ENCODE data around the gene HIVEP3. TPM values are rescaled to one million over a fixed set of nuclear protein-coding genes. Genes with fewer than 3 reads are reported as not detected.

HIVEP3 gene
- total RNA-seq, 1 experiment from 2014 or later: 1.2 TPM

DNA sequence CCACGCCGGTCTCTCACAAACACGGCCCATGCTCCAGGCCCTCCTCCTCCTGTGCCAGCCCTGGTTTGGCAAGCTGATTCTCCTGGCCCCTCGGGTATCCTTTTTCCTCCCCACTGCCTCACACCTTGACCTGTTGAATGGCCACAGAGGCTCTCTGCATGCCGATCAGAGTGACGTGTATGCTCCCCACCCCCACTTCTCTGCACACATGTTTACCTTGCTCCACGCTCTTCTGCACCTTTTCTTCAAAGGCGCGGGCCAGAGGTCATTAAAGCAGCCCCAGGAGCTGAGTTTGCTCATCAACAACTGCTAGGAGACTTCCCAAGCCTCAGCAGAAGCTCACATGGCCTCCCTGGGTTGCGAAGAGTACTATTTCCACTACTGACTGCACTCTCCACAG, 295.0 kb downstream of the HIVEP3 start:
- Mint-ChIP-seq H3K27ac (ENCODE audit: low read depth, unreplicated experiment) (no peak overlapping the region), H3K36me3 (ENCODE audit: insufficient read depth, unreplicated experiment) (no peaks in the 10 kb centered on the region), H3K4me3 (ENCODE audit: unreplicated experiment) (no peak overlapping the region), H3K27me3 (ENCODE audit: insufficient read depth, unreplicated experiment) (no peaks in the 10 kb centered on the region), H3K9me3 (ENCODE audit: unreplicated experiment) (no peaks in the 10 kb centered on the region), H3K4me1 (ENCODE audit: insufficient read depth, unreplicated experiment) (peaks cover 58% of the 10 kb centered on the region)
- BruUV-seq (replicated peaks): no TSS peak
- intact Hi-C loops (cut with micrococcal nuclease): no loop called here
- POLR2A ChIA-PET: interaction anchor here (1.8 kb wide), 1 partner anchor 144 kb away, joined by 3 read pairs; no protein-coding TSS in a partner anchor
- TF ChIP-seq, protein P1, sequence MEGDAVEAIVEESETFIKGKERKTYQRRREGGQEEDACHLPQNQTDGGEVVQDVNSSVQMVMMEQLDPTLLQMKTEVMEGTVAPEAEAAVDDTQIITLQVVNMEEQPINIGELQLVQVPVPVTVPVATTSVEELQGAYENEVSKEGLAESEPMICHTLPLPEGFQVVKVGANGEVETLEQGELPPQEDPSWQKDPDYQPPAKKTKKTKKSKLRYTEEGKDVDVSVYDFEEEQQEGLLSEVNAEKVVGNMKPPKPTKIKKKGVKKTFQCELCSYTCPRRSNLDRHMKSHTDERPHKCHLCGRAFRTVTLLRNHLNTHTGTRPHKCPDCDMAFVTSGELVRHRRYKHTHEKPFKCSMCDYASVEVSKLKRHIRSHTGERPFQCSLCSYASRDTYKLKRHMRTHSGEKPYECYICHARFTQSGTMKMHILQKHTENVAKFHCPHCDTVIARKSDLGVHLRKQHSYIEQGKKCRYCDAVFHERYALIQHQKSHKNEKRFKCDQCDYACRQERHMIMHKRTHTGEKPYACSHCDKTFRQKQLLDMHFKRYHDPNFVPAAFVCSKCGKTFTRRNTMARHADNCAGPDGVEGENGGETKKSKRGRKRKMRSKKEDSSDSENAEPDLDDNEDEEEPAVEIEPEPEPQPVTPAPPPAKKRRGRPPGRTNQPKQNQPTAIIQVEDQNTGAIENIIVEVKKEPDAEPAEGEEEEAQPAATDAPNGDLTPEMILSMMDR (IDR thresholded peaks at IDR 0.05; ENCODE audit: unreplicated experiment): no peak
- CTCF ChIA-PET: interaction anchor here (0.9 kb wide), 1 partner anchor 50 kb away, joined by 3 read pairs; no protein-coding TSS in a partner anchor
- no peak for DNase-seq (ENCODE audit: unreplicated experiment)

DNA sequence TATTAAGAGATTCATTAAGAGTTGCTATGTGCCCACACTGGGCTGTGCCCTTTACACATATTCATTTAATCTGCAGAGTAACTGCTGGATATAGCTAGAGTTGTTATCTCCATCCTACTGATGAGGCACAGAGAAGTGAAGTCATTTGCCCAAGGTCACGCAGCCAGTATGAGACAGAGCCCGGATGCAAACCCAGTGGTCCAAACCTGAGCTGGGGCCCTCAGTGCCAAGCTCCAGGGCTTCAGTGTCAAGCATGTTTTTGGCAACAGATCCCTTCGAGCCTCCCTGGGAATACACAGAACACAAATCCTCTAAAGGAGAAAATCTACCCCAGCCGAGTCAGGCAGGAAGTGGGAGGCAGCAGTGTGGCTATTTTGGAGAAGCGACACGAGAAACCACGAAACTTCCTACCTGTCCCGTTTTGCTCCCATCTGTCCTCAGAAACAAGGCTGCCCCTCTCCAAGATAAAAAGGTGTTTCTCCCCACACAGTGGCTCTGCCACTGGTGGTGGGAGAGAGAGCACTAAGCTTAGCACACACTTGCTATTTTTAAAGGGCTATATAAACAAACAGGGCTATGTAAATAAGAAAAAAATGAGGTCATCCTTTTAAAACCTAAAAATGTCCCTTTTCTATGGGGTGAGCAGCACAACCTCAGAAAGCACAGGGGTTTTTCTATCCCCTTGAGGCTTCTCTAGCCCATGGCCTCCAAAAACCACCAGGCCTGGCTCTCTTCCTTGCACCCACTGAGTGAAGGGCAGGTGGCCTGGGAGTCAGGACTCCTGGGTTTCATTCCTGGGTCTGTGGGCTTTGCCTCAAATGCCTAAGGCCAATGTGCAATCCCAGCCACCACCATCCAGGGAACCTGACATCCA, 295.6 kb downstream of the HIVEP3 start:
- H3K4me1 Mint-ChIP-seq (ENCODE audit: insufficient read depth, unreplicated experiment): peaks cover 62% of the 10 kb centered on the region
- no peak for DNase-seq (ENCODE audit: unreplicated experiment)
- H3K4me3 Mint-ChIP-seq (ENCODE audit: unreplicated experiment): no peak overlapping the region
- ChIA-PET CTCF (interaction anchor here (0.5 kb wide), 1 partner anchor 120 kb away, joined by 3 read pairs; no protein-coding TSS in a partner anchor), POLR2A (interaction anchor here (1.2 to 1.8 kb wide), 2 partner anchors 10 to 145 kb away, joined by 3 to 4 read pairs; no protein-coding TSS in a partner anchor)
- H3K27ac Mint-ChIP-seq (ENCODE audit: low read depth, unreplicated experiment): no peak overlapping the region
- no peaks in the 10 kb centered on the region for H3K9me3 Mint-ChIP-seq (ENCODE audit: unreplicated experiment)
- H3K27me3 Mint-ChIP-seq (ENCODE audit: insufficient read depth, unreplicated experiment): no peaks in the 10 kb centered on the region
- intact Hi-C loops (cut with micrococcal nuclease): no loop called here
- TF ChIP-seq, protein P1 (IDR thresholded peaks at IDR 0.05; ENCODE audit: unreplicated experiment): no peak
- no peaks in the 10 kb centered on the region for H3K36me3 Mint-ChIP-seq (ENCODE audit: insufficient read depth, unreplicated experiment)
- no TSS peak for BruUV-seq (replicated peaks)

DNA sequence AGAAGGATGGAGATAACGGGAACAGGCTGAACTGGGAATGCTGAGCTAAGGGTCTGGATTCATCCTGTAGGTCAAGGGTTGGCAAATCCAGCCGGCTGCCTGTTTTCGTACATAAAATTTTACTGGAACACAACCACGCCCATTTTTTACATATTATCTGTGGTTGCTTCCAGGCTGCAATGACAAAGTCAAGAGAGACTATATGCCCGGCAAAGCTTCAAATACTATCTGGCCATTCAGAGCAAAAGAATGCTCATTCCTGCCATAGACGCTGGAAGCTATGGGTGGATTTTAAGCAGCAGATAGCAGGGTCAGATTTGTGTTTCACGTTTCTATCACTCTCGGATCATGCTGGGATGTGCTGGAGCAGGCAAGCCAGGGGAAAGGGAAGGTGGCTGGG, 296.3 kb downstream of the HIVEP3 start:
- intact Hi-C loops (cut with micrococcal nuclease): no loop called here
- Mint-ChIP-seq H3K4me1 (ENCODE audit: insufficient read depth, unreplicated experiment) (peaks cover 63% of the 10 kb centered on the region), H3K27ac (ENCODE audit: low read depth, unreplicated experiment) (no peak overlapping the region), H3K4me3 (ENCODE audit: unreplicated experiment) (no peak overlapping the region), H3K9me3 (ENCODE audit: unreplicated experiment) (no peaks in the 10 kb centered on the region), H3K27me3 (ENCODE audit: insufficient read depth, unreplicated experiment) (no peaks in the 10 kb centered on the region), H3K36me3 (ENCODE audit: insufficient read depth, unreplicated experiment) (no peaks in the 10 kb centered on the region)
- TF ChIP-seq, protein P1 (IDR thresholded peaks at IDR 0.05; ENCODE audit: unreplicated experiment): no peak
- DNase-seq (ENCODE audit: unreplicated experiment): no peak
- ChIA-PET CTCF (no interaction called here), POLR2A (interaction anchor here (1.2 to 1.8 kb wide), 2 partner anchors 9 to 146 kb away, joined by 3 to 4 read pairs; no protein-coding TSS in a partner anchor)
- no TSS peak for BruUV-seq (replicated peaks)

DNA sequence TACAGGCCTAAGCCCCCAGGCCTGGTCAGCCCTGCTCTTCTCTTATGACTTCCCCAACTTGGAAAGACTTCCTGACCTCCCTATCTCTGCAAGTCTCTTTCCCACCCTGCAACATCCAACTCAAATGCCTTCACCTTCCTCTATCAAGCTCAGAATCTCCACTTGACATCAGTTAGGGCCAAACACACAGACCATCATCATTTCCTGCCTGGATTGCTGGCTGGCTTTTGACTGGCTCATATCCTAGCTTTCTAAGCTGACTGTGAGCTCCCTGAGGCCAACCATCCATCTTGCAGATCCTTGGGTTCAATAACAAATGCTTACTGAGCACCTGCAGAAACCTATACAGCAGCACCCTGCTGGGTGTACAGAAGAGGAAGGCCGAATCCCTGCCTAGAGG, 296.9 kb downstream of the HIVEP3 start:
- H3K27me3 Mint-ChIP-seq (ENCODE audit: insufficient read depth, unreplicated experiment): no peaks in the 10 kb centered on the region
- POLR2A ChIA-PET: interaction anchor here (1.2 to 1.8 kb wide), 2 partner anchors 8 to 146 kb away, joined by 3 to 4 read pairs; no protein-coding TSS in a partner anchor
- H3K27ac Mint-ChIP-seq (ENCODE audit: low read depth, unreplicated experiment): no peak overlapping the region
- TF ChIP-seq, protein P1 (IDR thresholded peaks at IDR 0.05; ENCODE audit: unreplicated experiment): no peak
- BruUV-seq (replicated peaks): no TSS peak
- intact Hi-C loops (cut with micrococcal nuclease): no loop called here
- H3K9me3 Mint-ChIP-seq (ENCODE audit: unreplicated experiment): no peaks in the 10 kb centered on the region
- peaks cover 58% of the 10 kb centered on the region for H3K4me1 Mint-ChIP-seq (ENCODE audit: insufficient read depth, unreplicated experiment)
- DNase-seq (ENCODE audit: unreplicated experiment): no peak
- no peak overlapping the region for H3K4me3 Mint-ChIP-seq (ENCODE audit: unreplicated experiment)
- CTCF ChIA-PET: interaction anchor here (1.2 kb wide), 1 partner anchor 47 kb away, joined by 3 read pairs; no protein-coding TSS in a partner anchor
- H3K36me3 Mint-ChIP-seq (ENCODE audit: insufficient read depth, unreplicated experiment): no peaks in the 10 kb centered on the region

All from MCF 10A (cell line).